ENCODE measurements around the gene PTK6. TPM values are rescaled to one million over a fixed set of nuclear protein-coding genes. Genes with fewer than 3 reads are reported as not detected.

Gene PTK6
- total RNA-seq, 1 donor from 2014 or later = not detected

DNA sequence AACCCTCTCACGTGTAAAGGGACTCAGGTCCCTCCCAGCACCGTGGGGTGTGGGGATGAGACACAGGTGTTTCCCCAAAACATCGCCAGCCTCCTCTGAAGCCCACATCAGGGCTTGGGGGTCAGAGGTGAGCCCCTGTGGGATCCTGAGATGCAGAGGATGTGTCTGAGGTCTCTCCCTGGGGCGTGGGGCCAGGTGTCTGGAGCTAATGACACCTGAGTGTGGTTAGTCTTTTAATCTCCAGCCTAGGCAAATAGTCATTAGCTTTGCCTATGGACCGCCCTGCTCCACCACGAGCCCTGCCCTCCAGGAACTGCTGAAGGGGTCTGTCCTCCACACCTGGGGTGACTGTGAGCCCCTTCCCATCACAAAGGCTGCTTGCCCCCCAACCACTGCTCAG, 8.6 kb upstream of the PTK6 start:
- no peak for DNase-seq (ENCODE audit: low spot score in 2 of 2)
- FAIRE-seq = no peak

DNA sequence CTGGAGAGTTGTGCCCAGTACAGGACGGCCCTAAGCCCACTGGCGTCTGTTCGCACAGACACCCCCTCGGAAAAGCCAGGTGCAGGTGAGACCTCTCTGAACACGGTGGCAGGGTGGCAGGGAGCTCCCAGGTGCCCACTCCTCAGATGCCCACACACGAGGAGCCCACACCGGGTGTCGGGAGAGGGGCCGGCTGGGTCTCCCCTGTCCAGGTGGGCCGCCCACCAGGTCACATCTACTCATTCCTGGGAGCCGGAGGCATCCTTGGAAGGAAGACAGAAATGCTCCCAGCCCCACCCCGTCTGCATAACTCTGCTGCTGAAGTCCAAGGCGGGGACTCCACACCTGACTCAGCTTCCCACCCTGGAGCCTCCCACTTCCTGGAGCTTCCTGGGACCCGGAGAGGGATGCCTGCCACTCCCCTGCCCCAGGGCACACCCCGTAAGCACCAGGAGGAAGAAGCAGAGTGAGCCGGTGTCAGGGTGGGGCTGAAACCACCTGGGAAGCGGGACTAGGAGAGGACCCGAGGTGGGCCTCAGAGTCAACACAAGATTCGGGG, 7.9 kb upstream of the PTK6 start:
- no peak for FAIRE-seq
- no peak for DNase-seq (ENCODE audit: low spot score in 2 of 2)

DNA sequence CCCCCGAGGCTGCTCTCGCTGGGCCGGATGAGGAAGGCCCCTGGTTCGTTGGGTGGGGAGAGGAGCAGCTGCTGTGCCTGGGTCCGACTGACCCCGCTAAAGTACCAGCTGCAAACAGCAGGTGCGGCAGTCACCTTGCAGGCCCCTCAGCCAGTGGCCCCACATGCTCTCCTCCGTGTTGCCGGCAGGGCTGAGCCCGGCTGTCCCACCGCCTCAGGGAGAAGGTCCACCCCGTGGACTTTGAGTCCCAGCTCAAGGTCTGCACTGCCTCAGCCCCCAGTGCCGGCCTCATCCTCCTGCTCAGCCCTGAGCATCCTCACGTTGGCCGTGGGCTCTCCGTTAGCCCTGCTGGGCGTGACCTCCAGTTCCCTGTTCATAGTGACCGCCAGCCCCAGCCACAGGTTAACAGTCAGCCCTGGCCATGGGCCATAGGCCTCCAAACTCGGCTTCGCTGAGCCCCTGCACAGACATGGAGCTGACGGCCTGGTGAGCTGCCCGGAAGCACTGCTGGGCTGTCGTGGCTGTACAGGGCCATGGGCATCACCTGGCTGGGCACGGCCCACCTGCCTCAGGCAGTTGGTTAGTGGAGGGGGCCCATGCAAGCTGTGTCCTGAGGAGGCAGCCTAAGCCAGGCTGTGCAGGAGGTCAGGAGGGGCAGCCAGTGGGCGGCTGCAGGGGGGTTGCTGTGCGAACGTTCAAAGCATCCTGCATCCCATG, 7.2 kb upstream of the PTK6 start:
- no peak for FAIRE-seq
- no peak for DNase-seq (ENCODE audit: low spot score in 2 of 2)

DNA sequence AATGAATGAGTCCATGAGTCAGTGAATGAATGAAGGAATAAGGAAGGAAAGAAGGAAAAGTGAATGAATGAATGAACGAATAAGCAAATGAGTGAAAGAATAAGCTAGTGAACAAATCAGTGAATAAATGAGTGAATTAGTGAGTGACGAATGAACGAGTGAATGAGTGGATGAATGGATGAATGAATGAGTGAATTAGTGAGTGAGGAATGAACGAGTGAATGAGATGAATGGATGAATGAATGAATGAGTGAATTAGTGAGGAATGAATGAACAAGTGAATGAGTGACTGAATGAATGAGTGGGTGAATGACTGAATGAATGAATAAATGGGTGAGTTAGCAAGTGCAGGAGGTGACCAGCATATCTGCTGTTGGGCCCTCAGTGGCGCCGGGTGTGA, 6.6 kb upstream of the PTK6 start:
- FAIRE-seq (no peak), DNase-seq (ENCODE audit: low spot score in 2 of 2) (no peak)

DNA sequence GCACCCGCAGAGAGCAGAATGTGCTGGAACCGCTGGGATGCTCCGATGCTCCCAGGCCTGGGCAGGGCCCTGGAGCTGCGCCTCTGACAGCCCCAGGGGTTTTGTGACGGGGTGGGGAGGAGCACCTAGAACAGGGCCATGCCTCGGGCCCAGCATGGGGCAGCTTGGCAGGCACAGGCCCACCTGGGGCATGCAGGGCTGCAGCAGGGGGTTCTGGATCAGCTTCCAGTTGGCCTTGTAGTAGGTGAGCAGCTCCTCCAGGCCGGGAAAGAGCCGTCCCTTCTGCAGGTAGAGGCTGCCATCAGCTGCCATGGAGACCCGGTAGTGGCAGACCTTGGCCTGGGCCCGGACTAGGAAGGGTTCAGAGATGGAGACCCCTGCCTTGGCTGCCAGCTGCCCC, 6.0 kb upstream of the PTK6 start:
- DNase-seq (ENCODE audit: low spot score in 2 of 2) (no peak), FAIRE-seq (no peak)

DNA sequence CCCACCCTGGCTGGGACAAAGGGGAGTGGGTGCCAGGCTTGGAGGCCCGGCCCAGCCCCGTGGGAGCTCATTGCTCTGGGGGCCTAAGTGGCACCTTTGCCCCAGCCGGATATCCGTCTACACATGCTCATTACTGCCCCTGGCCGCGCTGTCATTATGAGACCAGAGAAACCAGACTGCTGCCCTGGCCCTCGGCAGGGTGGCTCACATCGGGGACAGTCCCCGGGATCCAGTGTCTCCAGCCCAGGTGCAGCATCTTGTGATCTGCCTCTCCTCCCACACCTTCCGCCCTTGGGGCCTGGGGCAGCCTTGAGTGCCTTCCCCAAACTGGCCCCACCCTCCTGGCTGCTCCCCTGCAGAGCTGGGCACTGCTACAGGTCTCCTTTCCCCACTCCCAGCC, 5.5 kb upstream of the PTK6 start:
- DNase-seq (ENCODE audit: low spot score in 2 of 2) (no peak), FAIRE-seq (no peak)

DNA sequence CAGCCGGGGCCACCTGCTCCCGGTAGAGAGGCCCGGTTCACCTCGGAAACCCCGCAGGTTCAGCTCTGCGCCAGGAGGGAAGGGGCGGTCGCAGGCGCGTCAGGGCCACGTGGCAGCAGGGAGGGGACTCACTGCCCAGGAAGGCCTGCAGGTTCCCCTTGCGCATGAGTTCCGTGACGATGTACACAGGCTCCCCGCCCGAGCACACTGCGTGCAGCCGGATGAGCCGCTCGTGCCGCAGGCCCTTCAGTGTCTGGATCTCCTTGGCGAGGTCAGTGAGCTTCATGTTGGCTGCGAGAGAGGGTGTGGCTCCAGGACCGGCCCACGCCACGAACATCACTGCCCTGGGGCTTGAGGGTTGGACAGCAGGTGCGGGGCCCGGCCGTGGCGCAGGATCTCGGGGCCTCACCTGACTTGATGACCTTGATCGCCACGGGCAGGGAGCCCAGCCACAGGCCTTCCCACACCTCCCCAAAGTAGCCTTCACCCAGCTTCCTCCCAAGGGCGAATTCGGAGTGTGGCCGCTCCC, 4.9 kb upstream of the PTK6 start:
- FAIRE-seq (no peak), DNase-seq (ENCODE audit: low spot score in 2 of 2) (no peak)

DNA sequence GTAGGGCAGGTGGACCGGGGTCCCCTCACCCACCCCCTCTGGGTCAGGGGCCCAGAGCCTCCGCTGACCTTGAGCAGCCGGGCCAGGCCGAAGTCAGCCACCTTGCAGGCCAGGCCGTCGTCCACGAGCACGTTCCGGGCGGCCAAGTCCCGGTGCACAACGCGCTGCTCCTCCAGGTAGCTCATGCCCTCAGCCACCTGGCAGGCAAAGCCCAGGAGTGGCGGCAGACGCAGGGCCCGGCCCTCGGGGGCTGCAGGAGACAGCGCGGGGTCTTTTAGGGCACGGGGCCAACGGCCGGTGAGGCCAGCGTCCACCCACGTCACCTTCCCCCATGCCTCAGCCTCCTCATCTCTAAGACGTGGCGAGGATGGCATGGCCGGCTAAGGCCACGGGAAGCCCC, 4.2 kb upstream of the PTK6 start:
- no peak for DNase-seq (ENCODE audit: low spot score in 2 of 2)
- no peak for FAIRE-seq

DNA sequence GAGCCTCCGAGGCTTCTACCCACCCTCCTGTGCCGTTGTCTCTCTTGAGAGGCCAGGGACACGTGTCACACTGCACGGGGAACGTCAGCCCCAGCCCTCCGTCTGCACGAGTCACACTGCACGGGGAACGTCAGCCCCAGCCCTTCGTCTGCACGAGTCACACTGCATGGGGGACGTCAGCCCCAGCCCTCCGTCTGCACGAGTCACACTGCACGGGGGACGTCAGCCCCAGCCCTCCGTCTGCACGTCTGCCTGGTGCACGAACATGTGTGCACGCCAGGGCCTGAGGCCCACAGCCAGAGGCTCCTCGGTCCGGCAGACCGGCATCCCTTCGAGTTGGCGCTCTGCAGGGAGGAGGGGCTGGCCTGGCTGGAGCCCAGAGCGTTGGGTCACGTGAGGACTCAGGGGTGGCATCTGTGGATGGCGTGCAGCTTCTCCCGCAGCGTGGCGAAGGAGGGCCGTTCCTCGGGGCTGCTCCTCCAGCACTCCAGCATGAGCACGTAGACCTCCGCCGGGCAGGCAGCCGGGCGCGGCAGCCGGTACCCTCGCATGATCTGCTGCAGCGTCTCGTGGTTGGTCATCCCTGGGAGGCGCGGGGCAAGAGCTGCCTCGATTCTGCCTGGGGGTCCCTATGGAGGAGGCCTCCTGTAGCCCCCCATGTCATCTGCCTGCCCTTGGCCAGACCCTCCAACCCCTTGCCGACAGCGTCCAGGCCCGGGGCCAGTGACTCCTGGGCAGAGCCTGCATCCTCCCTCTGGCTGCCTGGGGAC, 3.4 kb upstream of the PTK6 start:
- FAIRE-seq (no peak), DNase-seq (ENCODE audit: low spot score in 2 of 2) (peak; percentile 73 to 79)

DNA sequence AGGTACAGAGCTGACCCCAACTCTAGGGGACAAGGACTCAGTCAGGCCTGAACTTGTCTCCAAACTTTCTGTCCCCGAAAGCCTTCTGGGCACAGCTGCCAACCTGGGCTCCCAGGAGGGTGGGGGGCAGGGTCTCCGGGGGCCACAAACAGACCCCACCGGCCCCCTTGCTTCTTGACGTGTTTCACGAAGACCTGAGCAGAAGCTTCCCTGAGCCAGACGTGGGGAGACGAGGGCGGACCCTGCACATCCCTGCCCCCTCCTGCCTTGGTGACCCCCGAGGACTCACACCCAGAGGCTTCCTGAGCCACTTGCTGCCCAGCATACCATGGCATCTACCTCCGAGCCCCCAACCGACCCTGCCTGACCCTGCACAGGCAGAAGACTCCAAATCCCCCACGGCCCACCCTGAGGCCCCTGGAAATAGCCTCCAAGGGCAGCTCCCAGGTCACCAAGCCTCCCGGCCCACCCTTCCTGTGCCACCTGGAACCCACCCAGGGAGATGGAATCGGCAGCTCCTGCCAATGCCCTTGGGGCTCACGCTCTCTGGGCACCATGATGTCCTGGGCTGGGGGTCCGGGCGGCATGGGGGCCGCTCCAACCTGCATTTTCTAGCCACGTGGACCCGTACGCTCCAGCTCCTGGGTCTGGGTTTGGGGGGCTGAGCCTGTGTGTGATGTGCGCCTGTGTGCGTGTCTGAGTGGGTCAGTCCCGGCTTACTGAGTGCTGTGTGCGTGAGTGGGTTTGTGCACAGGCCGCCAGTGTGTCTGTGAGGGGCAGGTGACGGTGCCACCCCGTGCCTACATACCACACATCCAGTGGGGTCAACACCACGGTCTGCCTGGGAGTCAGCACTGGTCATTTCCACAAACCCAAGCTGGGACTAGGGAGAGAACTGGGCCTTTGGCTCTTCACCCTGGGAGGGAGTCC, 2.5 kb upstream of the PTK6 start:
- DNase-seq (ENCODE audit: low spot score in 2 of 2) (no peak), FAIRE-seq (no peak)

DNA sequence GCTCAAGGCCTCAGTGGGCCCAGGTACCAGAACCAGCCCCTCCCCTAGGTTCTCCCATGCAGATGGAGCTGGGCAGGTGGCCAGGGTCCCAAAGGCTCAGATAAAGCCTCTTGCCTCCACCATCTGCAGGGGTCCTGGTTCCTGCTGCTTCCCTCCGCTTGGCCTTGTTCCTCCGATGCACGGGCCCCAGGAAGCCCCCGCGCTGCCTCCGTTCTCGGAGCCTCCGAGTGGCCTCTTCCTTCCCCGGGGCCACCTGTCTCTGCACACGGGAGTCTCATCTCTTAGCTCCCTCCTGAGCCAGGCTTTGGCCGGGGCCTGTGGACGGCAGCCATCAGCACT, 1.9 kb upstream of the PTK6 start:
- DNase-seq (ENCODE audit: low spot score in 2 of 2) (no peak), FAIRE-seq (no peak)

DNA sequence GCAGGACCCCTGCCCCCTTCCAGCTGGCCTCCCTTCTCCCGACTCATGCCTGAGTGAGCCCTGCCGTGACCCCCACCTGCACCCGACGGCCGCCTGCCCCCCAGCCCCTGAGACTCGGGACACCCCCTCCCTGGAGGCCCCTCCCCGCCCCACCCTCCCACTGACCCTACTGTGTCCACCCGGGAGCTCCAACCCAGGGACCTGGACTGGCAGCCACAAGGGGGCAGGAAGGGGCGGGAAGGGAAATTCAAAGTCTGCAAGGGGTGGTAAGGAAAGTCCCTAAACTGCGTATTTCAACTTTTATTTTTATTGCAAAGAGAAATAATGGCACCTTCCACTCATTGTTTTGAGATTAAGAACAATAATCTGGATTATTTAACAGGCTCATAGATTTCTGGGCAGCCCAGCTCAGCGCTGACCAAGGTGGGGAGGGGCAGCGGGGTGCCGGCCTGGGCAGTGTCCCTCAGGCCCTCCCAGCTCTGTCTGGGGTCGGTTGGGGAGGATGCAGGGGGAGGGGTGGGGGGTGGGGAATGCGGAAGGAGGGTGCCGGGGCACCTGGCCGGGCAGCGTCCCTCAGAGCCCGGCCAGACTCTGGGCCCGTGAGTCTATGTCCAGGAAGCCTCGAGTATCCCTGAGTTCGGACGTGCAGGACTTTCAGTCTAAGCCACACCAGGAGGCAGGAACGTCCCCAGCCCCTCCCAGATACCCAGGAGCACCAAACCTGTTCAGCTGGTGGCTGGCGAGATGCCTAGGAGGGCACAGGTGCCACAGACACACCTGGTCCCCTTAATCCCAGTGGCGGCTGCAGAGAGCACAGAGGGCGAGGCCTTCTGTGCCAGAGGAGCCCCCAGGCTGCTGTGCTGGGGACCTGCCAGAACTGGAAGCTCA, 1.3 kb upstream of the PTK6 start:
- peak in 1 of 2 donors; percentile 68 for DNase-seq (ENCODE audit: low spot score in 2 of 2)
- no peak for FAIRE-seq

DNA sequence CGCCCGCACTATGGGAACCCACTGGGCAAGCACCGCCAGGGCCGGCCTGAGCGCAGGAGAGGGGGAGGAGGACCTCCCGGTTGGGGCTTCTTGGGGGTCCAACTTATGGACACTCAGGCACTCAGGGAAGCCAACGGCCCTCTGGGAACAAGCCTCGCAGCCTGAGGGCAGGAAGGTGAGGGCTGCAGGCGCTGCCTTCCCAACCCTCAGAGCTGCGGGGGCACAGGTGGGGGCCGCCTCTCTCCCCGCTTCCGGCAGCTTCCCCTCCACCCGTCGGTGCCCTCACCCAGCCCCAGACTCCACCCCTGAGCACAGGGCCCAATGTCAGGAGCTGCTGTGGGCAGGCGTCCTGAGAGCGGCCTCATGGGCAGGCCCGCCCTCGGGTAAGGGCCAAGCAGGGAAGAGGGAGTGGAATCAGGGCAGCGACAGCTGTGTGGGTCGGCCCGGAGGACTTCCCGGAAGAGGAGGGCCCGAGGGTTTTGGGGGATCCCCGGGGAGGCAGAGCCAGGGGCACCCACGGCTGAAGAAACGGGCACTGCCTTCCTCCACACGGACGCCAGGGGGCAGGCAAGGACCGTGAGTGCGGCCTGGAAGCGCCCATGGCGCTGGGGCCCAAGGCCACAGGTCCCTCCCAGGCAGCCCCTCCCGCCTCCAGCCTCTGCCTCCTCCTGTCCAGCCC, 488 bp upstream of the PTK6 start:
- no peak for FAIRE-seq
- peak; percentile 97 to 99 for DNase-seq (ENCODE audit: low spot score in 2 of 2)

DNA sequence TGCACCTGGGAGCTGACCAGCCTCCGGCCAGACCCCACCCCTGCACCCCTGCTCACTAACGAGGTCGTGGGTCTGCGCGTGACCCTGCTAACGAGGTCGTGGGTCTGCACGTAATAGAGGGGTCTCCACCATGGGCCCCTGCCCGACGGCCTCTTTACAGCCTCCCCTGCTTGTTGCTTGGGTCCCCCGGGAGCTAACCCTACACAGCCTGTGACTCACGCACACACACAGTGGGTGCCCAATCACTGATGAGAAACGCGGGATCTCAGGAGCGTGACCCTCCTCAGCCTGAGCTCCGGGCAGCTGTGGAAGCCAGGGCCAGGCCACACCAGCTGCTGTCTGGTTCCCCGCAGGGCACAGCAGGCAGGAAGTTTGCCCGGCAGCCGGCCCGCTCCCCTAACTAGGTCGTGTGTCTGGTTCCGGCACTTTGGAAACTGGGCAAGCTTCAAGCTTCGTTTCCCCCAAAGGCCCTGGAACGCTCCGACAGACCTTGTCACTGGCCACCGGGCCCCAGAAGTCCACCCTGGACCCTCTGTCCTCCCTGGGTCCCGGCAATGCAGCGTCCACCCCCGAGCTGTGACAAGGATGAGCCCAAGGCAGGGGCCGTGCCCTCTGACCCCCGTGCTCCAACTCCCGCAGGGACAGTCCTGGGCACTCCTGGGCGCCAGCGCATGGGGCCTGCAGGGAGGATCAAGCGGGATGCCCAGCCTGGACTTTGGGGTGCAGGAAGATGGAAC, 767 bp downstream of the PTK6 start:
- FAIRE-seq = no peak
- DNase-seq (ENCODE audit: low spot score in 2 of 2) = no peak

DNA sequence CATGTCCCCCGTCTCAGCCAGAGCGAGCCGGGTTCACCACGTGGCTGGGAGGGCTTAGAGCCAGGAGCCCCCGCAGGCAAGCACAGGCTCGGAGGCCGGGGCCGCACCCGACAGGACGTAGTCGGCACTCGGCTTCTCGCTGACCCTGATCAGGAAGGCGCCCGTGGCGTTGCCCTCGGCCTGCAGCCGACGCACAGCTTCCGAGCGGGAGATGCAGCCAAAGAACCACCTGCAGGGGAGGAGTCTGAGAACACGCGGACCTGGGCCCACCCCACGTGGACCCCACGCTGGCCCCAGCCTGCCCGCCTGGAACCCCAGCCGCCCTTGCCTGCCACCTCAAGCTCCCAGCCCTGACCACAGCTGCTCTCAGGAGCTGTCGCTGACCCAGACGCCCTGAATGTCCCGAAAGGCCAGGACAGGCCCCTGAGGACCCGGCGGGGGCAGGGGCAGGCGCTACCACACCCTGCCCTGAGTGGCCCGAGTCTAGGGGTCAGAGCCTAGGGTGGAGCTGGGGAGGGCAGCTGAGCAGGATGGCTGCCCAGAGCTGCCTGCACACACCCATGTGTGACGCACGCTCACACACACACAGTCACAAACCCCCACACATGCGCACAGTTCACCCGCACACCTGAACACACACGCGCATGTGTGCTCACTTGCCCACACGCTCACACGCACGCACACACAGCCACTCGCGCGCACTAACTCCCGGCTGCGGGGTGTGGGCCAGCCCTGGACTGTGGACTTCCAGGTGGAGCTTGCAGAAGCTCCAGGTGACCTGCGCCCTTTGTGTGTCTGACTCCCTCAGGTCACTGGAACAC, 2.1 kb downstream of the PTK6 start:
- DNase-seq (ENCODE audit: low spot score in 2 of 2) = no peak
- FAIRE-seq = no peak

DNA sequence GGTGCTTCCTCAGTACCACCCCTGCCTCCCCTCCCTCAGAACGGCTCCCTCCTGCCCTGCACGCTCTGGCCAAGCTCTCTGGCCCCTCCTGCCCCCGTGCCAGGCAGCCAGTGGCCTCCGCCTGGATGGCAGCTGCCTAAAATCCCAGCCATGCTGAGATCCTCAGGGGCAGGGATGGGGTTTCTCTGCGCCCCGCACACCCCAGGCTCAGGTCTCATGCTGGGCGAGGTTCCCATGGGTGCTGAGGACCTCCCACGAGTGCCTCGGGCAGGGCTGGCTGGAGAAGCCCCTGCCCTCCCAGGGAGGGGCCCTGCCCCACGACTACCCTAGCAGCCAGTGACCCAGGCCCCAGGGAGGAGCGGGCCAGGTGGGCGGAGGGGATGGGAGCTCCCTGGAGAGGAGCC, 2.7 kb downstream of the PTK6 start:
- FAIRE-seq = no peak
- no peak for DNase-seq (ENCODE audit: low spot score in 2 of 2)

DNA sequence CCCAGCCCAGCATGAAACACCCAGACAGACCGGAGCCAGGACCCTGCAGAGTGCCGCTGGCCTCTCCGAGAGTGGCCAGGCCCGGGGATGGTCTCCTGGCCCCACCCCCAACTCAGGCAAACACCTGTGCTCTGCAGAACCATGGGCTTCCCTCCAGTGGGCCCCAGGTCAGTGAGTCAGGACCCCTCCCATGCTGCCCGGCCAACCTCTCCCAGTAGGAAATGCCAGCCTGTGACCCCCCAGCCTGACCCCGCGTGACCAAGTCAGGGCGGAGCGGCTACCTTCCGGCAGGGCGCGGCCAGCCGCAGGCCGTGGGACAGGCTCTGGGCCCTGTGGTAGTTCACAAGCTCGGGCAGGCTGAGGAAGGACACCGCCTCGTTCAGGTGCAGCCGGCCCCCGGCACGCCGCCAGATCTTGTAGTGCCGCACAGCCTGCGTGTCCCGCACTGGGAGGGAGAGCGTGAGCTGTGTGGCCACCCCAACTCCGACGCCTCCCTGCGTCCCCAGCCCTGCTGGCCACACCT, 3.2 kb downstream of the PTK6 start:
- no peak for FAIRE-seq
- DNase-seq (ENCODE audit: low spot score in 2 of 2) = no peak
